Stimulated activated CD4-positive, alpha-beta T cell treated with anti-CD3 and anti-CD28 coated beads, Interleukin-2, amount 100 ng/mL, for 24 hours (primary cell): ENCODE results near the gene ACLY.
"Not testable (repeated sequence)": the region's sequence is repeated elsewhere in the genome, so short reads cannot be mapped to it uniquely, and the experiment has no call there.

Experiments
- DNase-seq, 2 donors: peaks; one replicate each; pipeline ENCODE4 v3.0.0-alpha.2; 2020

ACLY gene

GRCh38 chr17:41909088-41909487, 9.7 kb downstream of the ACLY start:
- no peak for DNase-seq

DNA sequence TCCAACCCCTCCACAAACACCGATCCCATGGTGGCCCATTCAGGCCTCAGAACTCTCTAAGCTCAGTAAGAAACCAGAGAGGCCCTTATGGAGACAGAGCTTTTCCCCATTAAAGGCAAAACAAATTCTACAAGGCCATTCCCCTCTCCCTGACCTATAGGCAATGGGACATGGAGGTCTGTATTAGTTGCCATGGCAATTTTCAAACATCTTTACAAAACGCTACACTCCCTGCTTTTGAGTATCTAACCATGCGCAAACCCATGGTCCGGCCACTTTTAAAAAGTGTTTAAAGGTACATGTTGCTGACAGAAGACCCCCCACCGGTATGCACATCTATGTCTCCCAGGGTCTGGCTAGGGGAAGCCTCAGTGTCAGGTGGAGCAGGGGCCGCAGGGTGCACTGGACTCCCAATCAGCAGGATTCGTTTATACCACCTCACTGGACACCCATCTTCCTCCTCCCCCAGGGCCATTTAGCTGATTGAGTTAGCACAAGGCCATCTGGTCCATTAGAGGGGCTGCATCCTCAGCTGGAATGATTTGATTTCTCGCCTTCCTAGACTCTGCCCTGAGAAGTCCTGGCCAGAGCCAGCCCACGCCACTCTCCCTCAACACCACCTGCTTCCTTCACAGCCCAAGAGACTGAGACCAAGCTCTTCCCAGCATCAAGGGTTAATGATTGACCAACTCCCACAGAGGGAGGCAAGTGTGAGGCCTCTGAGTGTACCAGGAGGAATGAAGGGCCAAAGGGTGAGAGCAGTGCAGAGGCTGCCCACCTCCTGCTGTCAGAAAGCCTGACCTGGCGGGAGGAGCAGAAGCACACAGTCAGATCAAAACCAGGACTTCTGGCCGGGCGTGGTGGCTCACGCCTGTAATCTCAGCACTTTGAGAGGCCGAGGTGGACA, 10.9 kb downstream of the ACLY start:
- DNase-seq = no peak

DNA sequence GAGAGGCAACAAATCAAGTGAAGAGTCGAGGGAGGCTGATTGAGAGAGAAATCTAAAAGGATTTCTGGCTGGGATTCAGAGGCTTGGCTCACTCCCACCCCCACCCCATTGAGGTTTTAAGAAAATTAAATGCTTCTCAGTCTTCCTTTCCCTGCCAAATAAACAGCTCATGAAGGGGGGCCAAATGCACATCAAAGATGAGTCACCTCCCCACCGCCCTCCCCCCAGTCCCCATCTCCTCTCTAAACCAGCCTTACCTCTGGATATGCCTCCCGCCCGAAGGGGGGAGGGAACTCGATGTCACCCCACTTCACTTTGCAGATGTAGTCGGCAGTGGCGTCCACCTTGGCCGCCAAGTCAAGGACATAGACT, 11.6 kb downstream of the ACLY start:
- no peak for DNase-seq

DNA sequence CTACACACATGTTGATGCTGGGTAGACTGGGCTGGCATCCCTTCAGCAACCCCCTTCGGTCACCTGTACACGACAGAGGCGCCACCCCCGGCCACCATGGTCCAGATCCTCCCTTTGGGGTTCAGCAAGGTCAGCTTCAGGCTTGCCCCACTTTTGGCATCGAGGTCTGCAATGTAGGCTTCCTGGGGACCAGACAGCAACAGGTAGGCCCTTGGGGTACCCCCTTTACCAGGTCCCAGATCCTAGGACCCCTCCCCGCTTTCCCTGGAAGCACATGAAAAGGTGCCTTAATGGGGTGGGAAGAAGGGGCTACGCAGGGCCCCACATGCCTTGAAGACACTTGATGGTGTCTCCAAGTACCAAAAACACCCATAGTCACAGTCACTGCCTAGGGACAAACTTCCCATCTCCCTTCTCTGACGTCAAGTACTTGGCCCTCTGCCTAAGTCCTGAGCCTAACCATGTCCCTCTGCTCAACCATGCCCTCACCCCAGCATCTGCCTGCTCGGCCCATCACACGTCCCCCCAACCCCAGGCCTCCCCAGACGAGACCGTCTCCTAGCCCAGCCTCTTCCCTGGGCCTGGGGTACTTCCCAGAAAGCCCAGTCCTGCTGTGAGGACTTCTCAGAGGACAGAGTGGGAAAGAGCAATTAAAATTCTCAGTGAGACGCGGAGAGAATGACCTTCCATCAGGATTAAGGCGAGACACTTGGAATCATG, 12.1 kb downstream of the ACLY start:
- DNase-seq = no peak

DNA sequence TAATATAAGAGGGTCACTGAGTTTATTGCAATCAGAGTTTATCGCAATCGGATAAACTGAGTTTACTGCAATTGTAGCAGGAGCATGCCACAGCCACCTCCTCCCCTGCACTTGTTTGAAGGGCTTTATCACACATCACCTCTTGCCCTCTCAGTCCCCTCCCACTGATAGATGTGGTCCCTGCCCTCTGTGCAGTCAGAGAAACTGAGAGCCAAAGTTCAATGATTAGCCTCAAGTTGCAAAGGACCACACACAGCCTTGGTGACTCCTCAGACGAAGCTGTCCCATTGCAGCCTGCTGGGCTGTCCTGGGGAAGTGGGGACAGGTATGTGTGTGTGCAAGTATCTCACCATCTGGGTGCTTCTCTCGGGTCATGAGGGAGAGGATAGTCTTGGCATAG, 13.6 kb downstream of the ACLY start:
- DNase-seq = no peak

GRCh38 chr17:41904242-41904841, 14.4 kb downstream of the ACLY start:
- DNase-seq = no peak

- DNase-seq = no peak
Measured at GRCh38 chr17:41901646-41902045, 17.1 kb downstream of the ACLY start.

DNA sequence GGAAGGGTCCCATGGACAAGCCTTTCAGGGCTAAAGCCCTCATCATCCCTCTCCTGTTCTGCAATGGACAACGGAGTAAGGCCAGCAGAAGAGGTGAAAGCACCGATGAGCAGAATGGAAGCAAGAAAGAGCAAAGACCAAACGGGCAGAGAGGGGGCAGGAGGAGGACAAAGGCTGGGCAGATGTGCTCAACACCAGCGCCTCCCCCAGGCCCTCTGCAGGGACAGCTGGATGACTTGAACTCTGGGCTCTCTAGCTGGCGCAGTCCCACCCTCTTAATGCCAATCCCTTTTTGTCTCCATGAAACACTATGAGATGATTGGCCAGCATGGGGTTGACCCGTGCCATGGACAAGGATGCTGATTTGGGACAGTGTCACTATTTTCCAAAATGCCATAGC, 22.0 kb downstream of the ACLY start:
- DNase-seq = no peak

- DNase-seq = no peak
Measured at GRCh38 chr17:41895617-41896016, 23.1 kb downstream of the ACLY start.

GRCh38 chr17:41894791-41895331, 23.9 kb downstream of the ACLY start:
- no peak for DNase-seq

DNA sequence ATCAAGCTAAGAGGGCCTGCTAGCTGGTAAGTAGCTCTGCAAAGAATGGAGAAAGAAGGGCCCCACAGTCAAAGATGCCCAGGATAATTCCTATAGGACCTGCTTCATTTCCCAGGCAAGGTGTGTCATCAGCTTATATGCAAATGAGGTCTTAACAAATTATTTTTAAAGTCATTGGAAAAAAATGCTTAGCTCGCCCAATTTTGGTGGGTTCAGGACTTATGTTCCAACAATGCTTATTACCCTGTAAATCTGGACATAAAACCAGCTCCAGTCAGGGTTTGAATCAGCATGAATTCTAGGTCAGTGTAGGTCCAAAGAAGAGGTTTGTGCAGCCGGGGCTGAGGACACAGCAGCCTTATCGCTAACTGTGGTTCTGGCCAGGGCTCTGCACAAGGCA, 25.4 kb downstream of the ACLY start:
- DNase-seq = no peak

DNA sequence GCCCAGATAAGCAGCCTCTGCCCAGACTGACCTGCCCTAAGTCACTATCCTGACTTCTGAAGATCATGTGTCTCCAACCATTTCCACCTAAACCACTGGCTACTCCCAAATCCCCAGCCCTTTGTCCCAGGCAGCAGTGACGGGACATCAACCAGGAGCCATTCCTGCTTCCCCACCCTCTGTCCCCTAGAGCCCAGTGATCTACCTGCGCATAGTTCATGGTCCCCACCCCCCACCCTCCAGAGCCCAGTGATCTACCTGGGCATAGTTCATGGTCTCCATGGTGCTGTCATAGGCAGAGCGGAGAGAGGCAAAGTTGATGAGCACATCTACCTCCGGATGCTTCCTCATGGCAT, 26.8 kb downstream of the ACLY start:
- no peak for DNase-seq

DNA sequence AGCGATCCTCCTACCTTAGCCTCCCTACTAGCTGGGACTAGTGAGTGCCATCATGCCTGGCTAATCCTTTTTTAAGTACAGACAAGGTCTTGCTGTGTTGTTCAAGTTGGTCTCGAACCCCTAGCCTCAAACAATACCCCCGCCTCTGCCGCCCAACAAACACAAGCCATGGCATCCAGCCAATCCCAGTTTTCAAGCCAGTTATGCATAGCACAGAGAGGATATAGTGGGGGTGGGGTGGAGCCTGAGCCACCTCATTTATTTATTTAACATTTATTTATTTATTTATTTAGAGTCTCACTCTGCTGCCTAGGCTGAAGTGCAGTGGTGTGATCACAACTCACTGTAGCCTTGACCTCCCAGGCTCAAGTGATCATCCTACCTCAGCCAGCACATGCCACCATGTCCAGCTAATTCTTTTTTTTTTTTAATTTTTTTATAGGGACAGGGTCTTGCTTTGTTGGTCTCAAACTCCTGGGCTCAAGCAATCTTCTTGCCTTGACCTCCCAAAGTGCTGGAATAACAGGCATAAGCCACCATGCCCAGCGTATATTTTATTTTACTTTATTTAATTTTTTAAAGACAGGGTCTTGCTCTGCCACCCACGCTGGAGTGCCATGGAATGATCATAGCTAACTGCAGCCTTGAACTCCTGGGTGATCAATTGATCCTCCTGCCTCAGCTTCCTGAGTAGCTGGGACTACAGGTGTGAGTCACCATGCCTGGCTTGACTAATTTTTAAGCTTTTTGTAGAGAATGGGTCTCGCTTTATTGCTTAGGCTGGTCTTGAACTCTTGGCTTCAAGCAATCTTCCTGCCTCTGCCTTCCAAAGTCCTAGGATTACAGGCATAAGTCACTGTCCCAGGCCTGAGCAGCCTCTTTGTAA, 27.4 kb downstream of the ACLY start:
- no peak for DNase-seq

DNA sequence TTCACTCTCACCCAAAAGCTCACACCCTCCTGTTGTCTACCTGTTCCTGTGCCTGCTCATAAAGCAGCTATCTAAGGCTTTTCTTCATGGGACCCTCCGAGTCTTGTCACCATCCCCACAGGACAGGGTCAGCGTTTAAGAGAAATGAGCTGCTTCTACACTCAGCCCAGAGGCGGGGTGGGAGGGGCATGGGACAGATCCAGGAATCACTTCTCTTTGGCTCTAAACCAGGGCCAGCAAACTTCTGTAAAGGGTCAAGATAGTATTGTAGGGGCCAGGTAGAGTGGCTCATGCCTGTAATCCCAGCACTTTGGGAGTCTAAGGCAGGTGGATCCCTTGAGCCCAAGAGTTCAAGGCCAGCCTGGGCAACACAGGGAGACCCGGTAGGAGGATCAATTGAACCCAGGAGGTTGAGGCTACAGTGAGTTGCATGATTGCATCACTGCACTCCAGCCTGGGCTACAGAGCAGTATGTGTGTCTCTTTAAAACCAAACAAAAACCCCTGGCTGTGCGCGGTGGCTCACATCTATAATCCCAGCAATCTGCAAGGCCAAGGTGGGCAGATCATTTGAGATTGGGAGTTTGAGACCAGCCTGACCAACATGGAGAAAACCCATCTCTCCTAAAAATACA, 30.3 kb downstream of the ACLY start:
- DNase-seq = no peak

DNA sequence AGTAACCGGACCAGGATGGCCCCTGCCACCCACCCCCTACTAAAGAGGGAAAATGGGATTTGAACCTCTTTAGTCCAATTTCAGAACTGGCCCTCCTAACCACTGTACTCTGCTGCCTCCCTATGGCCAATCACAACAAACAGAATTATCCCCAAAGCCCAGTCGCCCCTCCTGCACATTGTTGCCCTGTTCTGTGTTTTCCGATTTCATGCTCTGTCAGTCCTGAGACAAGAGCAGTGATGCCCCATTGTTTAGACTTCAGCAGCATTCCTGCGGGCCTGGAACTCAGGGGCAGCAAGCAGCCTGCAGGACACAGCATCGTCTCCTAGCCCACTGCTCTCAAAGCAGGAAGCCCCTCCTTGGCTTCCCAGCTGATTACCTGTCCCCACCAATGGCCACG, 33.0 kb downstream of the ACLY start:
- no peak for DNase-seq

DNA sequence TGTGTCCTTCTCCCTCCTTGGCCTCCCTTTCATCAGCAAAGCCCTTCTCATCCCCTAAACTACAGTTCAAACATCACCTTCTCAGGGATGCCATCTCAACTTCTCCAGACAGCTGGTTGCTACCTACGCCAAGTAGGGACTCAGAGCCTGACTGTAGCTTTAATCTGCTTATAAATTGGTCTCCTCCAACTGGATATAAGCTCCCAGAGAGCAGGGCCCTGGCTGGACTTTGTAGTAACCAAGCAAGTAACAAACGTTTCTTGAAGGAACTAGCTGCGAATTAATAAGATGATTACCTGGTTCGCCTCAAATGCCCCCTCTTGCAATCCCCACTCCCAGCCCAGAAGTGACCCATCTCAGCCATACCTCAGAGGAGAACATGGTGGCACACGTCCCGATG, 36.0 kb downstream of the ACLY start:
- no peak for DNase-seq

DNA sequence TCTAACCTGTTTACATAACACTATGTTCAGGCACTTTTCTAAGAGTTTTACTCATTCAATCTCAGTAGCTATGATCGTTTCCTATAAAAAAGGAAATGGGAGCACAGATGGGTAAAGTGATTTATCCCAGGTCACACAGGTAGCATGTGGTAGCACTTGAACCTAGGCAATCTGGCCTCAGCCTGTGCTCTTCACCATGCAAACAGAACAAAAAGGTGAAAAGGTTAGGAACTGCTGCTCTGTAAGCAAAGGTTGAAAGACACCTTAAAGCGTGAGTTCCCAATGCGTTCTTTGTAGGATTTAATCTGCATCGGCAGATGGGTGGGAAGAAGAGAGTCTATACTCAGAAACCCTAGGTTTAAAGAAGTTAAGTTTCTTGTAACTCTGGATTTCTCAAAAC, 38.6 kb downstream of the ACLY start:
- DNase-seq = no peak

DNA sequence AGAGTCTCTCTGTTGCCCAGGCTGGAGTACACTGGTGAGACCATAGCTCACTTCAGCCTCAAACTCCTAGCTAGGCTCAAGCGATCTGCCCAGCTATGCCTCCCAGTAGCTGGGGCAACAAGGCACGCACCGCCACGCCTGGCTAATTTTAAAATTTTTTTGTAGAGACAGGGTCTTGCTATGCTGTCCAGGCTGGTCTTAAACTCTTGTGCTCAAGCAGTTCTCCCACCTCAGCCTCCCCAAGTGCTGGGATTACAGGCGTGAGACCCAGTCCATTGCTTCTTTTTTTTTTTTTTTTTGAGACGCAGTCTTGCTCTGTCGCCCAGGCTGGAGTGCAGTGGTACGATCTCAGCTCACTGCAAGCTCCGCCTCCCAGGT, 44.5 kb downstream of the ACLY start:
- DNase-seq = not testable (repeated sequence)

GRCh38 chr17:41873559-41874292, 45.0 kb downstream of the ACLY start:
- no peak for DNase-seq

- DNase-seq = no peak
Measured at GRCh38 chr17:41871789-41872188, 47.0 kb downstream of the ACLY start.

GRCh38 chr17:41870627-41871026, 48.1 kb downstream of the ACLY start:
- DNase-seq = no peak

GRCh38 chr17:41870097-41870496, 48.7 kb downstream of the ACLY start:
- no peak for DNase-seq
